ENCODE measurements around the gene PMM2.

- no peak for TF ChIP-seq ZNF232 (CRISPR knock-in tag; IDR thresholded peaks at IDR 0.05)
- TF ChIP-seq, protein P1, sequence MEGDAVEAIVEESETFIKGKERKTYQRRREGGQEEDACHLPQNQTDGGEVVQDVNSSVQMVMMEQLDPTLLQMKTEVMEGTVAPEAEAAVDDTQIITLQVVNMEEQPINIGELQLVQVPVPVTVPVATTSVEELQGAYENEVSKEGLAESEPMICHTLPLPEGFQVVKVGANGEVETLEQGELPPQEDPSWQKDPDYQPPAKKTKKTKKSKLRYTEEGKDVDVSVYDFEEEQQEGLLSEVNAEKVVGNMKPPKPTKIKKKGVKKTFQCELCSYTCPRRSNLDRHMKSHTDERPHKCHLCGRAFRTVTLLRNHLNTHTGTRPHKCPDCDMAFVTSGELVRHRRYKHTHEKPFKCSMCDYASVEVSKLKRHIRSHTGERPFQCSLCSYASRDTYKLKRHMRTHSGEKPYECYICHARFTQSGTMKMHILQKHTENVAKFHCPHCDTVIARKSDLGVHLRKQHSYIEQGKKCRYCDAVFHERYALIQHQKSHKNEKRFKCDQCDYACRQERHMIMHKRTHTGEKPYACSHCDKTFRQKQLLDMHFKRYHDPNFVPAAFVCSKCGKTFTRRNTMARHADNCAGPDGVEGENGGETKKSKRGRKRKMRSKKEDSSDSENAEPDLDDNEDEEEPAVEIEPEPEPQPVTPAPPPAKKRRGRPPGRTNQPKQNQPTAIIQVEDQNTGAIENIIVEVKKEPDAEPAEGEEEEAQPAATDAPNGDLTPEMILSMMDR (IDR thresholded peaks at IDR 0.05): no peak
- TF ChIP-seq SP1 (CRISPR knock-in tag; conservative IDR thresholded peaks at IDR 0.05): no peak
- TF ChIP-seq, protein P2, sequence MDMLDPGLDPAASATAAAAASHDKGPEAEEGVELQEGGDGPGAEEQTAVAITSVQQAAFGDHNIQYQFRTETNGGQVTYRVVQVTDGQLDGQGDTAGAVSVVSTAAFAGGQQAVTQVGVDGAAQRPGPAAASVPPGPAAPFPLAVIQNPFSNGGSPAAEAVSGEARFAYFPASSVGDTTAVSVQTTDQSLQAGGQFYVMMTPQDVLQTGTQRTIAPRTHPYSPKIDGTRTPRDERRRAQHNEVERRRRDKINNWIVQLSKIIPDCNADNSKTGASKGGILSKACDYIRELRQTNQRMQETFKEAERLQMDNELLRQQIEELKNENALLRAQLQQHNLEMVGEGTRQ (CRISPR knock-in tag; IDR thresholded peaks at IDR 0.05): no peak
- TF ChIP-seq ESRRA (CRISPR knock-in tag; IDR thresholded peaks at IDR 0.05; ENCODE audit: borderline replicate concordance): no peak
- no peak for TF ChIP-seq IRF2 (CRISPR knock-in tag; IDR thresholded peaks at IDR 0.05; ENCODE audit: borderline replicate concordance, low read depth)
Measured at GRCh38 chr16:8768692-8769091, 28.9 kb upstream of the PMM2 start.
